Measurements from ENCODE around the gene UAP1L1.

DNA sequence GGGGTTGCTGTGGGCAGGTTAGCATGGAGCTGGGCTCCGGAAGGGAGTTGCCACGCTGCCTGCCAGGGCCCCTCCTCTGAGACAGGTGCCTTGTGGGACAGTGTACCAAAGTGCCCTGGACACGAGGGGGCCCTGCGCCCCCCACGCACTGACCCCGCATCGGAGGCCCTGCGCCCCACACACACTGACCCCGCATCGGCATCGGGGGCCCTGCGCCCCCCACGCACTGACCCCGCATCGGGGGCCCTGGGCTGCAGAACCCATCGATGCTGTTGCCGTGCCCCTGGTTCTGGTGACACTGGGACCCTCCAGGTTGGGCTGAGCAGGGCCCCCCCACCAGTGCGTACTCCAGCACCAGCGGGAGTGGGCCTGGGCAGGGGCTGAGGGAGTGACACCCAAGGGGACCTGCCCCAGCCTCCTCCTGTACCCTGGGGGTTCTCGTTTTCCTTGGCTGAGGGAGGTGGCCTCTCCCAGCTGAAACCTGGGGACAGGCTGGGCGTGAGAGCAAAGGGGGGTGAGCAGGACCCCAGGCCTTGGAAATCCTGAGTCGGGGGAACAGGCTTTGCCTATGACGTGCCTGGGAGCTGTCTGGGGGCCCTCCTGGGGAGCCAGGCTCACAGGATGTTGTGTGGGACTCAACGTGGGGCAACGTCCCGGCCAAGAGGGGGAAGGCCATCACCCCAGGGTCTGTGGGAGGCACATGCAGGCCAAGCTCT is 13.8 kb upstream of the UAP1L1 start:
- TF ChIP-seq CTCF (IDR thresholded peaks at IDR 0.05) = no peak
- TF ChIP-seq POLR2A (IDR thresholded peaks at IDR 0.05) = no peak
